Cardiac ventricle fibroblast (primary cell): ENCODE measurements around the gene LYPLA2. TPM values are rescaled to one million over a fixed set of nuclear protein-coding genes. Genes with fewer than 3 reads are reported as not detected.

Experiments
- total RNA-seq: library from RNA; depleted of rRNA; stranded (reverse); fragments of >200 nt; gene quantifications from 2 replicates; pipeline ENCODE4 v1.2.3, GENCODE V29; 2015

LYPLA2 gene
- 25.3 and 37.9 TPM in 2 replicates for total RNA-seq

DNA sequence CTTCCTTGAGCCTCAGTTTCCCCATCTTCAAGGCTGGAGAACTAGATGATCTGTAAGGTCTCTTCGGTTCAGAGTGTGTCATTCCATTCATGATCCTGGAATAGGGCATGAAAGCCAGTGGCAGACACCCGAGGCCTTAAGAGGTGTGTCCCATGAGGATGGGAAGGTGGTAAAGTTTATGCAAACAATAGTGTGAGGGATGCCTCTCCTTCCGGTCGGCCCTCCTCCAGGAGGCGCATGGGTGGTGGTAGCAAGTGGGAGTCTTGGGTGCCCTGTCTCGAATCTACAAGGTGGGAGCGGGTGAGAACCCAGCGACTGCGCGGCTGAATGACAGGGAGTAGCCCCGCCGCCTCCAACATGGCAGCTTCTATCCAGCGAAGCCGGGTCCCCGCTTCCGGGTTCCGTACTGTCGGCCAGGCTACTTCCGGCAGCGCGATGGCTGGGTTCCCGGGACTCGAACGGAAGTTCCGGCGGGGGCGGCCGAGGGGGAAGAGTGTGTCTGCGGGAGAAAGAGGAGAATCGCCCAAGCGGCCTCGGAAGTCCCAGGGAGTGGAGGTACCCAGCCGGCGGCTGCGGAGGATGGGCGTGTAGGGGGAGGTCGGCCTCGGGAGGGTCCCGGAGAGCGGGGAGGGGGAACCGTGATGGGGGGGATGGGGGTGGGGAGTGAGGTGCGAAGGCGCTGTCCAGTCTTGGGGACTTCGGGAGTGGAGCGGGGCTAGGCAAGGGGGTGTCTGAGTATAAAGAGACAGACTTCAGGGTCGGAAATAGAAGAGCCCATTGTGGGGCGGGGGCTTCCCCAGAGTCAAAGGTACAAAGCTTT lies at the start of gene LYPLA2:
Gene LYPLA2, plus strand, starts transcription at position 450 of the 820 bp plus-strand sequence. CDS start 1,538 bp downstream, outside the sequence.

DNA sequence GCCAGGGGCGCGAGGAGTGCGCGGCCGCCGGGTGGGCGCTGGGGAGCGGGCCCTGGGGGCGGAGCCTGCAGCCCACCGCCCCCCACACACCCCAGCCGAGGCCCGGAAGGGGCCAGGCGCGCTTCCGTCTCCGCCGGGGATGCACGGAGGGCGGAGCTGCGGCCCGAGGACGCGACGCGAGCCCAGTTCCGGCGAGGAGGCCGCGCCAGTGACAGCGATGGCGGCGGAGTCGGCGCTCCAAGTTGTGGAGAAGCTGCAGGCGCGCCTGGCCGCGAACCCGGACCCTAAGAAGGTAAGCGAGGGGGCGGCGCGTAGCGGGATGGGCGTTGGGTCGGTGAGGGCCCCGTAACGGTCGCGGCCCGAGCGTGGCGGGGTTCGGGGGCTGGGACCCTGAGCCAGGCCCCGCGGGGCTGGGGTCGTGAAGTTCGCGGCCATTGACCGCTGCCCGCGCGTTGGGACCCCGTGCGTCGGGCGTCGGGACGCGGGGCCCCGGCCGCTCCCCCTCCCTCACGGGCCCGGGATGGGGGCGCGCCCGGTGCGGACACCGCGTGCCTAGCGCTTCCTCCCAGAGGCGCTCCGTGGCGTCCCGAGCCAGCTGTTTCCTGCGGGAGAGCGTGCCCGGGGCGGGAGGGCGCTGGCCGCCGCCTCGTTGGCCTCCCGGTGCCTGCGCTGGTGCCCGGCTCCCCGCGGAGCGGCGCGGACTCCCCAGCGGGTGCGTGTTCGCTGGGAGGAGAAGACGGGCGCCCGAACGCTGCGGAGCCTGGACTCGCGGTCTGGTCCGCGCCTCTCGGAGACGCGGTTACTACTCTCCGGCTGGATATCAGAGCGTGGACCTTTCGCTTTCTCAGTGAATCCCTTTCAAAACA lies 47.4 kb upstream of the LYPLA2 start, which contains the start of gene ELOA:
Gene ELOA, plus strand, starts transcription at position 185 of the 866 bp plus-strand sequence. Its CDS starts 33 bp downstream, at position 218.

DNA sequence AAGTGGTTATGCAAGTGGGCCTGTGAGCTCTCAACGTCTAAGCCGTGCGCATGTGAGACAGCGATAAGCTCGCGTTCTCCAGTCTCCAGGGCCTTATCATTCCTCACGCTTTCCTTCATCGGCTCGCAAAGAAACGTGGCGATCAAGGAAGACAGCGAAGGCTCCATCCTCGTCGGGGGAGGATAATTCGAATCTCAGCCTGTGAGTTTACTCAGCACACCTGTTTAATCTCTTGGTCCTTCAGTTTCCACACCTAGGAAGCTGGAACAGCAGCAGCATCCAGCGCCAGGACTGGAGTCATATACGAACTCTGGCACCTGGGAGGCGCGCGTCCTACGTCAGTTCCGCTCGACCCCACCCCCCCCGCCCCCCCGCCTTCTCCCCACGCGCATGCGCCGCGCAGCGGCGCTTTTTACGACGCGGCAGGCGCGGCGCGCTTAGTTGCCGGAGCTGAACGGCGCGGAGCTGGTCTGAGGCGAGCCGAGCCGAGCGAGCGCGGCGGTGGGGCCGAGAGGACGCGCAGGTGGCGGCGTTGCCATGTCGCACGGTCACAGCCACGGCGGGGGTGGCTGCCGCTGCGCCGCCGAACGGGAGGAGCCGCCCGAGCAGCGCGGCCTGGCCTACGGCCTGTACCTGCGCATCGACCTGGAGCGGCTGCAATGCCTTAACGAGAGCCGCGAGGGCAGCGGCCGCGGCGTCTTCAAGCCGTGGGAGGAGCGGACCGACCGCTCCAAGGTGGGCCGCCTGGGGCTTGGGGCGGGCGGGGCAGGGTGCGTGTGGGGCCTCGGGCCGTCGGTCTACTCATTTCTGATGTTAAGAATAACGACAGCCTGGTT lies 12.7 kb upstream of the LYPLA2 start, which contains the start of gene PITHD1:
Gene PITHD1, plus strand, starts transcription at position 440 of the 836 bp plus-strand sequence. Its CDS starts 98 bp downstream, at position 538.

DNA sequence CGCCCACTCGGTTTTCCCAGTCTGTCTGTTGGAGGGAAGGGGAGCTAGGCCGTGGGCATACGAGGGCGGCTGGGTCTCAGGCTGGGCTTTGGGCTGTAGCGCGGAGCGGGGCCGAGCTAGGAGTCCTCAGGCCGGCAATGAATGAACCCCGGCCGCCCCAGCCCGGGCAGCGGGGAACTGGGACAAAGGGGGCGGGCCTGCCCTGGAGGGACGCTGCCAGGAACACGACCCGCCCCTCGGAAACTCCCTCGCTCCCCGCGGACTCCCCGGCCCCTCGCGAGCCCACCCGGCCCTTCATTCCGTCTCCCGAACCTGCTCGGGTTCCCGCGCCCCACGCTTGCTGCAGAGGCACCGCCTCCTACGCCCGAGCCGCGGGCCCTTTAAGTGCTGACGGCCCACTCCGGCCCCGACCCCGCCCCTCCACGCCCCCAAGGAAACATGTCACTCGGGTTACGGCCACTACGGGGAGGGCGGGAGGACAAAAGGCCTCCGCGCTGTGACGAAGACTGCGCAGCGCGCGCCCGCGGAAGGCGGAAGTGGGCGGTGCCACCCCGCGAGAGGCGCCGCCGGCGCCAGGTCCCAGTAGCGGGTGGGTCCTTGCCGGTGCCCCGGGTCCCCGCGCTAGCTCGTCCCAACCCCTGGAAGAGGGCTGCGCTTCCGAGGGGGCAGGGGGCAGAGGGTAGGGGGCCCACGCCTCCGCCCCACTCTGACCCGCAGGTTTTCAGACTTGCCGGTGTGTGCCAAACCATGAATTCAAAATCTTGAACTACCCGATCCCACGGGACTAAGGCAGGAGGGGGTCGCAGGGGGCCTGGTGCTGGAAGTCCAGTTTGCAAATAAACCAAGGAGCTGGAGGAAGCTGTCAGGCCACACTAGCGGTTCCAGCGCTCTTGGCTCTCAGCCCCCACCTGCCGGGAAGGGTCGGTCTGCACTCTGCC lies 9.7 kb downstream of the LYPLA2 start, which contains the start of gene GALE:
Gene GALE, minus strand, starts transcription at position 355 of the 938 bp plus-strand sequence. CDS start 1,747 bp downstream, outside the sequence.

DNA sequence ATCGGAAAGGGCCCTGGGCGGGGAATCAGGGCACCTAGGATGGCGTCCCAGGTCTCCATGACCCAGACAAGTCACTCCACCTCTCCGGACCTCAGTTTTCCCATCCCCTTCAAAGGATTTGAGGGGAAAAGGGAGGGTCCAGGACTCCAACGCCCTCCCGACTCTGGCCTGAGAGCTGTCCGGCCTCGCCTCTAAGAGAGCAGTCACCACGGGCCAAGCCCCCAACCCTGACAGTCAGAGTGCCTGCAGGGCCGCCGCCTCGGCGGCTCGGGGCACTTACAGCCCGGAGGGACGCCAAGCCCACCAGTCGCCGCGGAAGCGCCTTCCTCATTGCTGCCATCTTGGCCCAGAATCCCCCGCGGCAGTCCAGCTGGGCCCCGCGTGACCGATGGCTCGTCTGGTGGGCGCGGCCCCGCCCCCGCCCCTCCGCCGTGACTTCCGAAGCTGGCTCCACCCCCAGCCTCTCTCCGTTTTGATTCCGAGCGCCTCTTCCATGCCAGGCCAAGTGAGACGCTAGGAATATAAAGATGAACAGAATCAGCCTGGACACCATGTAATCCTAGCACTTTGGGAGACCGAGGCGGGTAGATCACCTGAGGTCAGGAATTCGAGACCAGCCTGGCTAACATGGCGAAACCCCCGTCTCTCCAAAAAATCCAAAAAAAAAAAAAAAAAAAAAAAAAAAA lies 34.3 kb downstream of the LYPLA2 start, which contains the start of gene HMGCL:
Gene HMGCL, minus strand, starts transcription at position 354 of the 686 bp plus-strand sequence. Its CDS starts 14 bp downstream, at position 340.

Other genes with a start within 250 kb of the LYPLA2 start
- gene ID3, start 231.6 kb upstream of the LYPLA2 start, total RNA-seq, result 148 and 174 TPM in 2 replicates
- gene RPL11, start 99.3 kb upstream of the LYPLA2 start, total RNA-seq, result 1,144 and 1,360 TPM in 2 replicates
- gene ELOA, start 47.7 kb upstream of the LYPLA2 start, total RNA-seq, result 28.6 and 32.2 TPM in 2 replicates
- gene PITHD1, start 12.7 kb upstream of the LYPLA2 start, total RNA-seq, result 33.3 and 35.2 TPM in 2 replicates
- 10.8 and 14.7 TPM in 2 replicates for gene GALE, start 9.6 kb downstream of the LYPLA2 start, total RNA-seq
- gene HMGCL, start 34.3 kb downstream of the LYPLA2 start, total RNA-seq, result 35.4 and 45.7 TPM in 2 replicates
- gene FUCA1, start 77.1 kb downstream of the LYPLA2 start, total RNA-seq, result 7.4 and 7.6 TPM in 2 replicates
- not detected in 2 replicates for gene CNR2, start 122.2 kb downstream of the LYPLA2 start, total RNA-seq
- gene PNRC2, start 168.7 kb downstream of the LYPLA2 start, total RNA-seq, result 73.2 and 91.9 TPM in 2 replicates
- gene SRSF10, start 189.2 kb downstream of the LYPLA2 start, total RNA-seq, result 52.7 and 65.6 TPM in 2 replicates